Large intestine (tissue), 3 donors: Measurements from ENCODE around the gene OLIG1. TPM values are rescaled to one million over a fixed set of nuclear protein-coding genes. Genes with fewer than 3 reads are reported as not detected.

ENCODE experiments used
- DNase-seq, 2 donors: peaks; one replicate each; pipeline versions ENCODE4 v3.0.0 to v3.0.0-alpha.2; 2013
- H3K27ac ChIP-seq: one replicate; pipeline ENCODE4 v1.5.1; 2013; ENCODE audit warnings: low read length
- H3K27me3 ChIP-seq: 2 replicates; pipeline ENCODE4 v1.6.1; 2013; ENCODE audit warnings: low read length; ENCODE audit not compliant: control insufficient read depth, insufficient read depth
- H3K36me3 ChIP-seq: 2 replicates; pipeline ENCODE4 v1.6.1; 2013; ENCODE audit warnings: low read length; ENCODE audit not compliant: control insufficient read depth, insufficient read depth
- H3K4me1 ChIP-seq: one replicate; pipeline ENCODE4 v1.6.1; 2013; ENCODE audit warnings: low read length; ENCODE audit not compliant: control insufficient read depth, insufficient read depth
- H3K4me3 ChIP-seq: one replicate; pipeline ENCODE4 v1.5.1; 2013; ENCODE audit warnings: low read length
- H3K9me3 ChIP-seq: one replicate; pipeline ENCODE4 v1.6.1; 2013; ENCODE audit warnings: mild to moderate bottlenecking, low read depth, low read length, moderate library complexity; ENCODE audit not compliant: control insufficient read depth
- WGBS: methylation state at CpG from one replicate; pipeline ENCODE4 v1.1.5; 2013; ENCODE audit warnings: low lambda C conversion rate; ENCODE audit not compliant: insufficient coverage; 5-methylcytosine and 5-hydroxymethylcytosine counted together
- polyA plus RNA-seq: library from polyadenylated mRNA; unstranded; fragments of 120-200 nt; gene quantifications from one replicate; pipeline ENCODE4 v1.2.1, GENCODE V29; 2013

OLIG1 gene
- polyA plus RNA-seq, 1 donor = 0.01 TPM

GRCh38 chr21:33115631-33116510, 45.9 kb downstream of the OLIG1 start:
- DNase-seq = no peak
- Histone ChIP-seq H3K27ac (no peak overlapping the region), H3K4me1 (no peaks in the 10 kb centered on the region), H3K27me3 (peaks cover 56% of the 10 kb centered on the region), H3K4me3 (no peak overlapping the region), H3K36me3 (no peaks in the 10 kb centered on the region), H3K9me3 (no peaks in the 10 kb centered on the region)
- 70% methylated on average over 2 of the region's 20 CpGs for WGBS

- WGBS = 80% methylated on average over 1 of the region's 8 CpGs
- DNase-seq = no peak
- no peaks in the 10 kb centered on the region for H3K9me3 ChIP-seq
- H3K36me3 ChIP-seq = no peaks in the 10 kb centered on the region
- H3K4me3 ChIP-seq = no peak overlapping the region
- peaks cover 48% of the 10 kb centered on the region for H3K27me3 ChIP-seq
- no peak overlapping the region for H3K27ac ChIP-seq
- H3K4me1 ChIP-seq = no peaks in the 10 kb centered on the region
These were observed 46.7 kb downstream of the OLIG1 start for GRCh38 chr21:33116676-33117075.

GRCh38 chr21:33117101-33117888, 47.4 kb downstream of the OLIG1 start:
- no peak overlapping the region for H3K27ac ChIP-seq
- H3K9me3 ChIP-seq = no peaks in the 10 kb centered on the region
- H3K4me3 ChIP-seq = no peak overlapping the region
- peaks cover 42% of the 10 kb centered on the region for H3K27me3 ChIP-seq
- DNase-seq = no peak
- WGBS = no CpG with 5 or more reads among the region's 16 CpGs
- H3K4me1 ChIP-seq = no peaks in the 10 kb centered on the region
- H3K36me3 ChIP-seq = no peaks in the 10 kb centered on the region

Other genes with a start within 250 kb of the OLIG1 start
- gene OLIG2, start 44.2 kb upstream of the OLIG1 start, polyA plus RNA-seq = not detected
- gene IFNAR2, start 159.8 kb downstream of the OLIG1 start, polyA plus RNA-seq = 45.7 TPM
- 76.6 TPM for gene IL10RB, start 196.2 kb downstream of the OLIG1 start, polyA plus RNA-seq